NT2/D1 (cell line): ENCODE measurements around the gene ABR.

Experiments used
- DNase-seq: peaks from one replicate; pipeline ENCODE4 v3.0.0-alpha.2; 2011; ENCODE audit warnings: low read depth, low spot score
- H3K27me3 ChIP-seq: 2 replicates; pipeline ENCODE4 v1.6.0; 2011; ENCODE audit warnings: mild to moderate bottlenecking; ENCODE audit not compliant: insufficient read length, insufficient read depth
- H3K36me3 ChIP-seq: 2 replicates; pipeline ENCODE4 v1.6.1; 2011; ENCODE audit warnings: mild to moderate bottlenecking, low read length, mixed read lengths; ENCODE audit not compliant: insufficient read depth, insufficient read length
- H3K4me1 ChIP-seq: 2 replicates; pipeline ENCODE4 v1.5.1; 2011; ENCODE audit not compliant: insufficient read depth, insufficient read length
- H3K4me3 ChIP-seq: 2 replicates; pipeline ENCODE4 v1.5.1; 2011; ENCODE audit warnings: low read depth; ENCODE audit not compliant: insufficient read length
- H3K9ac ChIP-seq: 2 replicates; pipeline ENCODE4 v1.6.0; 2011; ENCODE audit warnings: low read depth; ENCODE audit not compliant: insufficient read length
- H3K9me3 ChIP-seq: 2 replicates; pipeline ENCODE4 v1.5.1; 2011; ENCODE audit warnings: mild to moderate bottlenecking, low read length; ENCODE audit not compliant: insufficient read depth
- SUZ12 ChIP-seq: IDR thresholded peaks from 2 replicates; pipeline ENCODE4 v1.6.1; 2011; ENCODE audit not compliant: insufficient read length, insufficient read depth; ENCODE audit errors: extremely low read depth
- YY1 ChIP-seq: IDR thresholded peaks from 2 replicates; pipeline ENCODE4 v1.6.1; 2011; ENCODE audit not compliant: insufficient read length, insufficient read depth
- ZNF274 ChIP-seq: IDR thresholded peaks from 2 replicates; pipeline ENCODE4 v1.6.1; 2011; ENCODE audit warnings: mild to moderate bottlenecking, low read depth, low read length

The ABR gene

GRCh38 chr17:1186923-1187771 lies 7.4 kb upstream of the ABR start:
- peak overlapping the region; percentile 56 for H3K9ac ChIP-seq
- H3K4me3 ChIP-seq: no peak overlapping the region
- H3K4me1 ChIP-seq: peaks cover 9% of the 10 kb centered on the region
- no peaks in the 10 kb centered on the region for H3K9me3 ChIP-seq
- H3K36me3 ChIP-seq: no peaks in the 10 kb centered on the region
- DNase-seq: peak; percentile 54
- peaks cover 8% of the 10 kb centered on the region for H3K27me3 ChIP-seq
- TF ChIP-seq SUZ12 (no peak), ZNF274 (no peak), YY1 (no peak)

DNA sequence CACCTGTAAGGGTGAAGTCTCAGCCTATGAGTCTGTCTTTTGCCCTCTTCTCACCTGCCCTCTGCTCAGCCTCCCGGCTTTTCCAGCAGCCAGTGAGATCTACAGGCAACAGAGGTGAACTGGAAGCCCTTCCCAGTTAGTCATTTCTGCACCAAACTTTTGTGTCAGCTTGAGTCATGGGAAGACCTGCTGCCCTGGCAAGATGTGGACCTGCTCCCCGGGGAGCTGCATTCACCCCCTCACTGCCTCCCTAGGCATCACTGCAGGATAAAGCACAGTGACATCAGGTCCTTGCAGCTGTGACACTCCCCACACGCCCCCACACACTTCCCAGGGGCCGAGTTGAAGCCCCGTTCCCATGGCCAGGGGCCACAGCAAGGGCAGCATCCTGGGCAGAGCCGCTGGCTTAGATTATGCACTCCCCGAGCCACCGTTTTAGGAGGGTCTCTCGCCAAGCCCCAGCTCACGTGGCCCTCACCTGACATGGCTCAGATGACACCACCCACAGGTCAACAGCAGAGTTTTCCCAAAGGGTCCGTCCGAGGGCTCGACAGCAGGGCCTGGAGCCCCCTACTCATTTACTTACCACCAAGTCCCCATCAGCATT lies 6.5 kb upstream of the ABR start:
- no peak overlapping the region for H3K4me3 ChIP-seq
- no peaks in the 10 kb centered on the region for H3K9me3 ChIP-seq
- H3K27me3 ChIP-seq: peaks cover 17% of the 10 kb centered on the region
- DNase-seq: no peak
- H3K9ac ChIP-seq: peak overlapping the region; percentile 56
- H3K4me1 ChIP-seq: peaks cover 11% of the 10 kb centered on the region
- no peaks in the 10 kb centered on the region for H3K36me3 ChIP-seq
- no peak for TF ChIP-seq SUZ12
- no peak for TF ChIP-seq ZNF274

DNA sequence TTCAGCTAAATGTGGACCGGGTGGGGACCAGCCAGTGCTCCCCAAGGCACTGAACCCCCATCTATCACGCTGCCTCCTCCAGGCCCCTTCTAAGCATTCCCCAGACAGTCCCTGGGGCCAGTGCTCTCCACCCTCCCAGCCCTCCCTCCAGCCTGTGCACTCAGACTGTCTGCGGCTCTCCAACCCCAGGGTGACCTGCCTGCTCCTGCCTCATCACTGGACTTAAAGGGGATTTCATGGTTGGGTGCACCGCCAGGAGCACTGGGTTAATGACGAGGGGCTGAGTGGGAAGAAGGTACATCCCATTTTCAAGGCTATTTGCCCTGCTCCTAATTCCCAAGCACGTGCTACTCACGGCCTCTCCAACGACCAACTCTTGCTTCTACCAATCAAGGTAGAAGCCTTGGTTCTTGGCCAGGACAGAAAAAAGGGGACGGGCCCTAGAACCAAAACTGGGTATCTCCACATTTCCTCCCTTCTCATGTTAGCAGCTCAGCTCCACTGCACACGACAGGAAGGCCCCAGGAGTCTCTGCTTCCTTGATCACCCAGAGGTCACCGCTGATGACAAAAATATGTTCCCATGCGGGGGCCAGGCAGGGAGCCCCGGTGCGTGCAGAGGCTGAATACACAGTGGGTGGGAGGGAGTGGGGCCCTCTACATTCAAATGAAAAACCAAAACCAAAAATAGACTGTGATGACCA lies 3.5 kb upstream of the ABR start:
- DNase-seq: no peak
- H3K36me3 ChIP-seq: no peaks in the 10 kb centered on the region
- no peak overlapping the region for H3K9ac ChIP-seq
- H3K9me3 ChIP-seq: no peaks in the 10 kb centered on the region
- TF ChIP-seq YY1 (no peak), ZNF274 (no peak), SUZ12 (no peak)
- H3K27me3 ChIP-seq: peaks cover 29% of the 10 kb centered on the region
- no peak overlapping the region for H3K4me3 ChIP-seq
- H3K4me1 ChIP-seq: peaks cover 14% of the 10 kb centered on the region

GRCh38 chr17:1182811-1183170 lies 3.0 kb upstream of the ABR start:
- TF ChIP-seq SUZ12: no peak
- TF ChIP-seq YY1: no peak
- TF ChIP-seq ZNF274: no peak
- Histone ChIP-seq H3K9ac (no peak overlapping the region), H3K27me3 (peaks cover 29% of the 10 kb centered on the region), H3K36me3 (no peaks in the 10 kb centered on the region), H3K4me3 (no peak overlapping the region), H3K9me3 (no peaks in the 10 kb centered on the region), H3K4me1 (peaks cover 16% of the 10 kb centered on the region)
- DNase-seq: no peak

DNA sequence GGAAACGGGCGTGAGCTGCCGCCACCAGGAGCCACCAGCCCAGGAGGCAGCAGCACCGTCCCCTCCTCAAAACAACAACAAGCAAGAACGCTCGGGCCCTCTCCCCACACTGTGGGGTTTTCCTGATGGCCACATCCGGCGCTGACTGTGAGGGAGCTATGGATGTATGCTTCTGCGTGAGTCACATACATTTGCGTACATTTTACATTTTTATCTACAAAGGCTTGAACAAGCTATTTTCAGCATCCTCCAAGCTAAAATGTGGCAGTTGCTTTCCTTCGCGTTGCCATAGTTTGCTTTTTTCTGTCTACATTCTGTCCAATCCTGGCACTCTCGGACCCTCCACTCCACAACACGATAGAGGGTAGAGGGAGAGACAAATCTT lies 2.0 kb upstream of the ABR start:
- H3K27me3 ChIP-seq: peaks cover 29% of the 10 kb centered on the region
- no peak for TF ChIP-seq ZNF274
- TF ChIP-seq YY1: no peak
- TF ChIP-seq SUZ12: no peak
- no peak overlapping the region for H3K9ac ChIP-seq
- H3K4me1 ChIP-seq: peaks cover 20% of the 10 kb centered on the region
- H3K9me3 ChIP-seq: no peaks in the 10 kb centered on the region
- no peak overlapping the region for H3K4me3 ChIP-seq
- no peak for DNase-seq
- no peaks in the 10 kb centered on the region for H3K36me3 ChIP-seq

- Histone ChIP-seq H3K9me3 (no peaks in the 10 kb centered on the region), H3K4me3 (no peak overlapping the region), H3K36me3 (no peaks in the 10 kb centered on the region), H3K4me1 (peaks cover 15% of the 10 kb centered on the region), H3K27me3 (peaks cover 29% of the 10 kb centered on the region), H3K9ac (no peak overlapping the region)
- no peak for TF ChIP-seq ZNF274
- DNase-seq: no peak
Measured at GRCh38 chr17:1180958-1181752, 1.4 kb upstream of the ABR start.
